Endothelial cell of umbilical vein (primary cell): ENCODE results near the gene FOLR2. TPM values are rescaled to one million over a fixed set of nuclear protein-coding genes. Genes with fewer than 3 reads are reported as not detected.

ENCODE experiments used
- BruUV-seq: library from RNA; stranded (reverse); fragments of 400-500 nt; replicated peaks from 2 replicates; lab custom pipeline; 2021; lab: Mats Ljungman, UMichigan
- CTCF ChIA-PET: fragments of 300-600, 350-600 bp; sonication (Branson Sonifier 250); formaldehyde crosslinking; loops from one replicate; lab custom pipeline; 2021; ENCODE audit warnings: antibody characterized with exemption, inconsistent platforms; lab: Charles Lee
- POLR2A ChIA-PET: fragments of 300-600, 350-600 bp; sonication (Branson Sonifier 250); formaldehyde crosslinking; loops from one replicate; lab custom pipeline; 2021; ENCODE audit warnings: antibody characterized with exemption, inconsistent platforms; lab: Charles Lee
- DNase-seq: peaks from one replicate; pipeline ENCODE4 v3.0.0-alpha.2; 2011; ENCODE audit warnings: low read depth, low spot score
- FAIRE-seq: peaks from 2 replicates; lab custom pipeline; 2011; peaks lifted over from hg19 to GRCh38; lab: Jason Lieb, UNC
- H2AFZ ChIP-seq: 2 replicates; pipeline ENCODE4 v1.6.0; 2012; ENCODE audit warnings: low read depth, low read length, control low read depth, inconsistent platforms
- H3K27ac ChIP-seq: 2 replicates; pipeline ENCODE4 v1.5.1; 2011; ENCODE audit warnings: low read depth, mild to moderate bottlenecking, control low read depth, low read length, moderate library complexity; ENCODE audit not compliant: insufficient read depth
- H3K27me3 ChIP-seq, 2 experiments: 2 replicates each; pipeline versions ENCODE4 v1.6.0 to v1.6.1; 2011; ENCODE audit warnings: low read length in 2 of 2, mixed read lengths in 1 of 2; ENCODE audit not compliant: control insufficient read depth in 2 of 2, insufficient read depth in 2 of 2
- H3K36me3 ChIP-seq, 2 experiments: 2 replicates in 1 of 2; 3 replicates in 1 of 2; pipeline ENCODE4 v1.5.1; 2011; ENCODE audit warnings: low read length in 2 of 2, mild to moderate bottlenecking in 1 of 2, moderate library complexity in 1 of 2; ENCODE audit not compliant: control insufficient read depth in 2 of 2, insufficient read depth in 2 of 2; ENCODE audit errors: extremely low read depth in 1 of 2
- H3K4me1 ChIP-seq: 3 replicates; pipeline ENCODE4 v1.5.1; 2011; ENCODE audit warnings: mild to moderate bottlenecking, low read length; ENCODE audit not compliant: control insufficient read depth, insufficient read depth; ENCODE audit errors: extremely low read depth
- H3K4me2 ChIP-seq: 2 replicates; pipeline ENCODE4 v1.6.1; 2011; ENCODE audit warnings: low read length, control low read depth, mixed read lengths; ENCODE audit not compliant: insufficient read depth
- H3K4me3 ChIP-seq, 3 experiments: fragments of 200-600 bp in 1 of 3; sonication (generic), shearing (Covaris generic) in 1 of 3; replicated peaks in 1 of 3; 2 replicates each; pipeline ENCODE4 v1.5.1; 2011 to 2016; ENCODE audit warnings: control low read depth in 3 of 3, low read length in 3 of 3, mild to moderate bottlenecking in 2 of 3, inconsistent platforms in 1 of 3, low read depth in 1 of 3, moderate library complexity in 1 of 3; ENCODE audit not compliant: insufficient read depth in 1 of 3
- H3K79me2 ChIP-seq: 2 replicates; pipeline ENCODE4 v1.6.0; 2012; ENCODE audit warnings: low read length, inconsistent platforms; ENCODE audit not compliant: control insufficient read depth, insufficient read depth
- H3K9ac ChIP-seq: replicated peaks from 2 replicates; pipeline ENCODE3; 2011; ENCODE audit warnings: low read length, control low read depth; ENCODE audit not compliant: insufficient read depth; ENCODE audit errors: extremely low read depth
- H3K9me1 ChIP-seq: replicated peaks from 3 replicates; pipeline ENCODE4 v1.6.0; 2011; ENCODE audit warnings: mild to moderate bottlenecking, low read length; ENCODE audit not compliant: control insufficient read depth, insufficient read depth; ENCODE audit errors: extremely low read depth
- H3K9me3 ChIP-seq: replicated peaks from 2 replicates; pipeline ENCODE4 v1.5.1; 2012; ENCODE audit warnings: low read length, inconsistent platforms; ENCODE audit not compliant: control insufficient read depth, insufficient read depth
- H4K20me1 ChIP-seq: replicated peaks from 2 replicates; pipeline ENCODE3; 2011; ENCODE audit warnings: mild to moderate bottlenecking, low read length; ENCODE audit not compliant: control insufficient read depth, insufficient read depth; ENCODE audit errors: extremely low read depth
- EZH2 ChIP-seq: IDR thresholded peaks from 2 replicates; pipeline ENCODE4 v1.6.1; 2012; ENCODE audit warnings: borderline replicate concordance, low read depth, mild to moderate bottlenecking, moderate library complexity, low read length, inconsistent platforms; ENCODE audit not compliant: severe bottlenecking
- FOS ChIP-seq: IDR thresholded peaks from 2 replicates; pipeline ENCODE4 v1.6.1; 2011; ENCODE audit warnings: mild to moderate bottlenecking, low read length, moderate library complexity, borderline replicate concordance; ENCODE audit not compliant: insufficient read depth
- GATA2 ChIP-seq: IDR thresholded peaks from 2 replicates; pipeline ENCODE4 v1.7.0; 2011; ENCODE audit warnings: low read depth, mild to moderate bottlenecking, moderate library complexity, mixed read lengths, low read length; ENCODE audit not compliant: insufficient read length, insufficient read depth
- JUN ChIP-seq: IDR thresholded peaks from 2 replicates; pipeline ENCODE4 v1.6.1; 2011; ENCODE audit warnings: borderline replicate concordance, low read depth; ENCODE audit not compliant: insufficient read length, insufficient read depth
- MYC ChIP-seq: IDR thresholded peaks from one replicate; pipeline ENCODE4 v1.6.1; 2011; ENCODE audit warnings: mild to moderate bottlenecking, low read depth, low read length
- POLR2AphosphoS5 ChIP-seq: IDR thresholded peaks from 2 replicates; pipeline ENCODE4 v1.6.1; 2012; ENCODE audit warnings: low read depth, mild to moderate bottlenecking, control low read depth, low read length, moderate library complexity; ENCODE audit not compliant: insufficient read depth
- dilution Hi-C: fragments of 300-500 bp; cut with MboI; formaldehyde crosslinking; loops from one replicate; pipeline ENCODE4 v1.15.0; 2019; ENCODE audit warnings: low sequenced_read_pairs; ENCODE audit not compliant: extremely low pct_ligation_motif_present
- intact Hi-C: fragments of 100-400 bp; cut with micrococcal nuclease; formaldehyde crosslinking; loops from one replicate; pipeline ENCODE4 v1.10.0; 2022
- polyA plus RNA-seq, 4 experiments: library from polyadenylated mRNA; depleted of rRNA in 3 of 4; stranded (reverse) in 3 of 4; unstranded in 1 of 4; fragments of >200 nt; gene quantifications; 2 replicates each; pipeline versions ENCODE4 v1.2.1 to v1.2.3, GENCODE V29; 2011 to 2012; ENCODE audit warnings: missing spikeins in 1 of 4
- total RNA-seq: library from RNA; stranded (reverse); gene quantifications from 2 replicates; pipeline ENCODE4 v1.2.3, GENCODE V29; 2021
- TF ChIP-seq, protein P1 (sequence below), 2 donors: IDR thresholded peaks; 1 replicate in 1 of 2; 2 replicates in 1 of 2; pipeline ENCODE4 v1.5.1; 2011; ENCODE audit warnings: low read length in 2 of 2, mild to moderate bottlenecking in 2 of 2, moderate library complexity in 2 of 2, control low read depth in 1 of 2, inconsistent platforms in 1 of 2, low read depth in 1 of 2; ENCODE audit not compliant: insufficient read depth in 1 of 2; ENCODE audit errors: extremely low read depth in 1 of 2
- TF ChIP-seq, protein P2 (sequence below): IDR thresholded peaks from 2 replicates; pipeline ENCODE4 v1.6.1; 2011; ENCODE audit not compliant: insufficient read depth, insufficient read length

The FOLR2 gene
- total and polyA plus RNA-seq, 2 donors (not counting 3 experiments of a cell fraction or from before 2014, with no cell fraction given), result not detected

DNA sequence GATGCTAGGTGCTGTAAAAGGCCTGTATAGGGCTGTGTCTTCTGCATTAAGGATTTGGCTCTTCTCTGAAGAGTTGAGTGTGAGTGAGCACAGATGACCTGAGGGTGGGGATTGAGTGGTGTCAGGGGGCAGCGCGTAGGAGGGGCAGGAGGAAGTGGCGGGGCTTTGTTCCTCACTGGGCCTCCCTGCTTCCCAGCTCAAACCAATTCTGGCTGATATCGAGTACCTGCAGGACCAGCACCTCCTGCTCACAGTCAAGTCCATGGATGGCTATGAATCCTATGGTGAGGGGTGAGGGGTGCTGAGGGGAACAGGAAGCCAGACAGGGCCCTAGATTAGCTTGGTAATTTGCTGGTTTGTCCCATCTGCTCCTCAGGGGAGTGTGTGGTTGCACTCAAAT lies 18.3 kb downstream of the FOLR2 start:
- H3K4me1 ChIP-seq, result peaks cover 8% of the 10 kb centered on the region
- BruUV-seq, result no TSS peak
- no peaks in the 10 kb centered on the region for H3K9me3 ChIP-seq
- no peaks in the 10 kb centered on the region for H4K20me1 ChIP-seq
- H2AFZ ChIP-seq, result no peak overlapping the region
- H3K27ac ChIP-seq, result no peak overlapping the region
- dilution Hi-C loops, result no loop called here
- no peak overlapping the region for H3K4me2 ChIP-seq
- intact Hi-C loops, result no loop called here
- no peak overlapping the region for H3K9ac ChIP-seq
- TF ChIP-seq GATA2, result no peak
- TF ChIP-seq FOS, result no peak
- TF ChIP-seq MYC, result no peak
- TF ChIP-seq JUN, result no peak
- no peak for TF ChIP-seq EZH2
- no peak for TF ChIP-seq POLR2AphosphoS5
- TF ChIP-seq, protein P1, sequence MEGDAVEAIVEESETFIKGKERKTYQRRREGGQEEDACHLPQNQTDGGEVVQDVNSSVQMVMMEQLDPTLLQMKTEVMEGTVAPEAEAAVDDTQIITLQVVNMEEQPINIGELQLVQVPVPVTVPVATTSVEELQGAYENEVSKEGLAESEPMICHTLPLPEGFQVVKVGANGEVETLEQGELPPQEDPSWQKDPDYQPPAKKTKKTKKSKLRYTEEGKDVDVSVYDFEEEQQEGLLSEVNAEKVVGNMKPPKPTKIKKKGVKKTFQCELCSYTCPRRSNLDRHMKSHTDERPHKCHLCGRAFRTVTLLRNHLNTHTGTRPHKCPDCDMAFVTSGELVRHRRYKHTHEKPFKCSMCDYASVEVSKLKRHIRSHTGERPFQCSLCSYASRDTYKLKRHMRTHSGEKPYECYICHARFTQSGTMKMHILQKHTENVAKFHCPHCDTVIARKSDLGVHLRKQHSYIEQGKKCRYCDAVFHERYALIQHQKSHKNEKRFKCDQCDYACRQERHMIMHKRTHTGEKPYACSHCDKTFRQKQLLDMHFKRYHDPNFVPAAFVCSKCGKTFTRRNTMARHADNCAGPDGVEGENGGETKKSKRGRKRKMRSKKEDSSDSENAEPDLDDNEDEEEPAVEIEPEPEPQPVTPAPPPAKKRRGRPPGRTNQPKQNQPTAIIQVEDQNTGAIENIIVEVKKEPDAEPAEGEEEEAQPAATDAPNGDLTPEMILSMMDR (IDR thresholded peaks at IDR 0.05; ENCODE audit: extremely low read depth in 1 of 2, insufficient read depth in 1 of 2, low read depth in 1 of 2, low read length in 2 of 2), result no peak
- TF ChIP-seq, protein P2, sequence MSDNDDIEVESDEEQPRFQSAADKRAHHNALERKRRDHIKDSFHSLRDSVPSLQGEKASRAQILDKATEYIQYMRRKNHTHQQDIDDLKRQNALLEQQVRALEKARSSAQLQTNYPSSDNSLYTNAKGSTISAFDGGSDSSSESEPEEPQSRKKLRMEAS, result no peak
- ChIA-PET CTCF (interaction anchor here (1.2 to 1.5 kb wide), 2 partner anchors 11 to 210 kb away, joined by 4 to 8 read pairs; no protein-coding TSS in a partner anchor), POLR2A (no interaction called here)
- H3K36me3 ChIP-seq, result peaks cover 17 to 68% of the 10 kb centered on the region in 2 experiments
- no peaks in the 10 kb centered on the region for H3K79me2 ChIP-seq
- FAIRE-seq (no peak), DNase-seq (no peak)
- peaks cover 4 to 12% of the 10 kb centered on the region in 2 experiments for H3K27me3 ChIP-seq
- no peak overlapping the region for H3K4me3 ChIP-seq
- no peaks in the 10 kb centered on the region for H3K9me1 ChIP-seq
